SW 1271 (cell line): ENCODE measurements around the gene NCOA7.
A peak's percentile ranks its signal among the peaks of the same experiment; 100 is the strongest.

ENCODE experiments used
- DNase-seq, 2 experiments: peaks; one replicate each; lab custom pipeline; 2025; lab: John Stamatoyannopoulos, UW

NCOA7 gene

DNA sequence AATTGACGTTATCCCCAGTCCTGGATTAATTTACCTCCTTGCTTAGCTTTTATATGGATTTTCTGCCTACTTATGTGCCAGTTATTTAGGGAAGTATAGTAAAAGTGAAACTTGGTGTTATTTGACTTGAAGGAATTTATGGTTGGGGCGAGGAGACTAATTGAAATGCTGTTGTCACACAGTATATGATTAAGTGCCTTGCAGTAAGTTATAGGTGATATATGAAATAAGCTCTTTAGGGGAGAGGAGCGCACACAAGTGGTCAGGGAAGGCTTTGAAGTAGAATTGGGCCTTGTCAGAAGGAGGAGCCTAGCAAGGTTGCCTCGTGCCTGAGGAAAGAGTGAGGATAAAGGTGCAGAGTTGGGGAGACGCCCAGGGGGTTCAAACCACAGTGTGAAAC lies 20.5 kb downstream of the NCOA7 start:
- DNase-seq, result no peak

- peak in 1 of 2 experiments; percentile 27 for DNase-seq
Observed at GRCh38 chr6:125812394-125813292, 21.9 kb downstream of the NCOA7 start.

GRCh38 chr6:125814481-125814880 lies 23.7 kb downstream of the NCOA7 start:
- DNase-seq, result no peak

GRCh38 chr6:125815080-125815910 lies 24.5 kb downstream of the NCOA7 start:
- no peak for DNase-seq

- DNase-seq, result no peak
Observed at GRCh38 chr6:125816828-125817280, 26.1 kb downstream of the NCOA7 start.

- no peak for DNase-seq
Observed at GRCh38 chr6:125818225-125818657, 27.5 kb downstream of the NCOA7 start.

GRCh38 chr6:125818772-125819260 lies 28.1 kb downstream of the NCOA7 start:
- DNase-seq, result no peak

GRCh38 chr6:125819535-125820326 lies 29.0 kb downstream of the NCOA7 start:
- no peak for DNase-seq

DNA sequence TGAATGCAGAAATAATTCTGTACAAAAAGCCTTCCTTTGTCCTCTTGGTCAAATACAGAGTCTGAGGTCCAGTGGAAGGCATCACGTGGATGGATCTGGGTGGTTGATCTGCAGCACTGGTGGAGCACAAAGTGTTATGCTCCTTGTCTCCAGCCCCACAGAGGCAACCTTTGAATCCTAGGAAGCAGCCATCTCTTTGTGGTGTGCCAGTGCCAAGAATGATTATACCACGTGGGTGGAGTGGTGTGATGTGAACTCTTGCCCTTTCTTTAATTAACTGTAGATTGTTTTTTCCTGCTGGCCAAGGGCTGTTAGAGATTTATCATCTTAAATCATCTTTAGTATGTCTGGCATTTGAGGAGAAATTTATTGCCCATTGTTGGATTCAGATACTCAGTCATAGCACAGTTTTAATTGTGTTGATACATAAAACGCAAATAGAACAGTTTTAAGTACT lies 31.1 kb downstream of the NCOA7 start:
- peak in 1 of 2 experiments; percentile 5 for DNase-seq

GRCh38 chr6:125823180-125823579 lies 32.4 kb downstream of the NCOA7 start:
- no peak for DNase-seq

- DNase-seq, result no peak
Observed at GRCh38 chr6:125824946-125825771, 34.4 kb downstream of the NCOA7 start.

- DNase-seq, result no peak
Observed at GRCh38 chr6:125826695-125827463, 36.1 kb downstream of the NCOA7 start.

GRCh38 chr6:125827788-125828320 lies 37.1 kb downstream of the NCOA7 start:
- DNase-seq, result no peak

DNA sequence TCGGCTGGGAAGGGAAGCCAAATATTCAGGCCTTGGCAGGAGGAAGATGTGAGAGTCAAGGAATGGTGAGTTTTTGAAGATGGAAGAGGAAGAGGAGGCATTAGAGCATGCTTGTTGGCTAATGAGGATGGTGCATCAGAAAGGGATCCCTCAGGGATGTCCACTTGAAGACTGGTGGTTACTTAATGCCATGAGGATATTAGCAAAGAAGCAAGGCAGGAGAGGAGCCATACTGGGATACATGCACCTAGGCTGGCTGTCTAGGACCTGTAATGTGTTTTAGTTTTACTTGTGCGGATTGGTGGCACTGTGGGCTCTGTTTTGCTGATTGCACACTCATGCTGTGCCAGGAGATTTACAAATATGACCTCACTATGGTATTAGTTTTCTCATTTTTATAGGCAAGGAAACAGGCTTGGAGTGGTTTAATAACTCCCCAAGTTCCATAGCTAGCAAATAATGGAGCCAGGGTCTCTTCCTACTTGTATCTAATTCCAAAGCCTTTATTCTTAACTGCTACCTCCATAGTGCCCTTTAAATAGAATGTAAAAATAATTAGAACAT lies 37.8 kb downstream of the NCOA7 start:
- no peak for DNase-seq

- DNase-seq, result no peak
Observed at GRCh38 chr6:125829433-125829832, 38.7 kb downstream of the NCOA7 start.

GRCh38 chr6:125831659-125832058 lies 40.9 kb downstream of the NCOA7 start:
- no peak for DNase-seq

DNA sequence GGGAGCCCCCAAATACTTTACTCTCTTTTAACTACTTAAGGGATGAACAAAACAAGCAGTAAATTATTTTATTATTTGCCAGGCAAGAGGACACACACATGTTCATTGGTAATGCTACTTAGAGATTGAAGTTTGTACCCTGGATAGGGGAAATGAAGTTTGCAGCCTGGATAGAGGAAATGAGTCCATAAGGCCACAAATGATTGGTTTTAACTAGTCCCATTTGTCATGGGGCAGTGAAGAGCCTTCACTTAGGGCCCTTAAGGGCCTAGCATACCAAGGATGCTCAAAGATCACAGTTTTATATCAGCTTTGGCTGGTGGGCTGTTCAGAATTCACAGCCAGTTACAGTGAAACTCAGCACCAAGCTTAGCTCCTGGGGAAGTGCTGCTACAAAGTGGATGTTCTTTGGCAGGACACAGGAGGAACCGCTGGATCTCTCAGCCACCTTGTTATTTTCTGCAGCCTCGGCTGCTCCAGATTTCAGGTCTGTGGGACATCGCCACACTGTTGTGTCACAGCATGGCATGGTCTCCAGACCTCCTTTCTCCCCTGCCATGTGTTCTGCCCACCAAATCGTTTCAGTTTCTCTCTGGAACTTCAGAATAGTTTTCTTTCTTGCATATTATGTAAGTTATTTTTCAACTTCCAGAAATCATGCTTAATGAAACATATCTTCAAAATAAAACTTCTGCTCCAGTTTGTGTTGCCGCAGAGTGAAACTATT lies 41.8 kb downstream of the NCOA7 start:
- no peak for DNase-seq

DNA sequence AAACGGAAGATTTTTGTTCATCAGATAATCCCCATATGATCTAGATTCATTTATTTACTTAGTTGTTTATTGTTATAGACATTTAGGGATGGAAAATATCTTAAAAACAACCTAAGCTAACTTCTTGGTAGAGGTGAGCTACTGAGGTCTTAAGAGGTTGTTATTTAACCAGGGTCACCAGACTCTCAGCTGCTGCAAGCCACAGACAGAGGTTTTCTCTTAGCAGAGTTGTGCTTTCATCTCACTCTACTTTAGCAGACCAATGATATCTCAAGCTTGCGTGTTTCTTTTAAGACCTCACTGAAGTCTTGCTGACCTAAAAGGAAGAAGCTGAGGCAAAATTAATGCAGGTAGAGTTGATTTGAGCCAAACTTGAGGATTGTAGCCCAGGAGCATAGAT lies 43.6 kb downstream of the NCOA7 start:
- DNase-seq, result no peak
